K562 (cell line): Measurements from ENCODE around the gene PGM3. TPM values are rescaled to one million over a fixed set of nuclear protein-coding genes. Genes with fewer than 3 reads are reported as not detected.

Experiments used
- ATAC-seq: fragments of 200-7000 bp; cut with Tn5 transposase; 3 replicates; pipeline ENCODE4 v1.9.1; 2020; ENCODE audit warnings: moderate library complexity
- BruUV-seq: library from RNA; stranded (reverse); fragments of 400-500 nt; replicated peaks from 2 replicates; lab custom pipeline; 2021; lab: Mats Ljungman, UMichigan
- CTCF ChIA-PET: fragments of 300-600 bp; formaldehyde crosslinking; extraction: SDS; loops from one replicate; lab custom pipeline; 2021; ENCODE audit warnings: low intra/inter-chr PET ratio; lab: Yijun Ruan, JAX
- POLR2A ChIA-PET: fragments of 300-600, 350-650 bp; sonication (Branson Sonifier 250); formaldehyde crosslinking; extraction: SDS; loops from one replicate; lab custom pipeline; 2021; ENCODE audit warnings: antibody characterized with exemption, inconsistent platforms; lab: Yijun Ruan, JAX
- DNase-seq, 4 experiments: peaks; one replicate each; pipeline versions ENCODE4 v3.0.0 to v3.0.0-alpha.2; 2011 to 2018; ENCODE audit warnings: low spot score in 3 of 4, mixed read lengths in 3 of 4; ENCODE audit errors: extremely low read depth in 1 of 4
- FAIRE-seq: peaks from 2 replicates; lab custom pipeline; 2011; peaks lifted over from hg19 to GRCh38; lab: Jason Lieb, UNC
- H2AFZ ChIP-seq: 2 replicates; pipeline ENCODE4 v1.6.0; 2011; ENCODE audit warnings: low read depth, low read length, control low read depth, inconsistent platforms
- H3K27ac ChIP-seq: fragments of 200-600 bp; 3 replicates; pipeline ENCODE4 v1.8.0; 2011; ENCODE audit warnings: low read depth, mild to moderate bottlenecking, control low read depth, inconsistent platforms, low read length, moderate library complexity, mixed read lengths; ENCODE audit errors: extremely low read depth
- H3K27me3 ChIP-seq, 2 experiments: fragments of 300-600 bp in 1 of 2; 2 replicates in 1 of 2; 3 replicates in 1 of 2; pipeline versions ENCODE4 v1.6.0 to v1.8.0; 2011; ENCODE audit warnings: inconsistent platforms in 2 of 2, low read length in 2 of 2, mild to moderate bottlenecking in 1 of 2, mixed read lengths in 1 of 2, moderate library complexity in 1 of 2; ENCODE audit not compliant: control insufficient read depth in 2 of 2, insufficient read depth in 2 of 2
- H3K36me3 ChIP-seq: fragments of 300-600 bp; 3 replicates; pipeline ENCODE4 v1.8.0; 2011; ENCODE audit warnings: mild to moderate bottlenecking, low read length, inconsistent platforms; ENCODE audit not compliant: control insufficient read depth, insufficient read depth
- H3K4me1 ChIP-seq, 2 experiments: fragments of 200-600 bp in 1 of 2; replicated peaks in 1 of 2; 2 replicates in 1 of 2; 3 replicates in 1 of 2; pipeline versions ENCODE4 v1.5.1 to v1.8.0; 2011; ENCODE audit warnings: inconsistent platforms in 2 of 2, low read length in 2 of 2, mild to moderate bottlenecking in 1 of 2, mixed read lengths in 1 of 2, moderate library complexity in 1 of 2; ENCODE audit not compliant: control insufficient read depth in 2 of 2, insufficient read depth in 2 of 2
- H3K4me2 ChIP-seq: 2 replicates; pipeline ENCODE4 v1.6.1; 2011; ENCODE audit warnings: low read length, control low read depth, inconsistent platforms, mixed read lengths; ENCODE audit not compliant: insufficient read depth
- H3K4me3 ChIP-seq: fragments of 200-600 bp; sonication (generic), shearing (Covaris generic); 2 replicates; pipeline ENCODE4 v1.5.1; 2016; ENCODE audit warnings: control low read depth, inconsistent platforms
- H3K79me2 ChIP-seq: fragments of 200-600 bp; 3 replicates; pipeline ENCODE4 v1.8.0; 2011; ENCODE audit warnings: low read length, inconsistent platforms; ENCODE audit not compliant: control insufficient read depth, insufficient read depth
- H3K9ac ChIP-seq, 2 experiments: 2 replicates each; pipeline versions ENCODE4 v1.6.0 to v1.6.1; 2011; ENCODE audit warnings: low read depth in 2 of 2, low read length in 2 of 2, control low read depth in 1 of 2, inconsistent platforms in 1 of 2, mild to moderate bottlenecking in 1 of 2, mixed read lengths in 1 of 2; ENCODE audit not compliant: insufficient read depth in 1 of 2
- H3K9me1 ChIP-seq: one replicate; pipeline ENCODE4 v1.6.0; 2011; ENCODE audit warnings: inconsistent platforms, mild to moderate bottlenecking, low read length, moderate library complexity; ENCODE audit not compliant: control insufficient read depth, insufficient read depth
- H3K9me3 ChIP-seq: replicated peaks from 2 replicates; pipeline ENCODE4 v1.5.1; 2011; ENCODE audit warnings: low read depth, low read length, inconsistent platforms; ENCODE audit not compliant: control insufficient read depth, insufficient read depth
- H4K20me1 ChIP-seq: replicated peaks from 2 replicates; pipeline ENCODE4 v1.6.1; 2011; ENCODE audit warnings: low read length, inconsistent platforms, mixed read lengths; ENCODE audit not compliant: control insufficient read depth, insufficient read depth
- CHAMP1 ChIP-seq: fragments of 450-650 bp; IDR thresholded peaks from 2 replicates; pipeline ENCODE4 v1.6.1; 2016; ENCODE audit warnings: mild to moderate bottlenecking
- DIDO1 ChIP-seq: fragments of 450-650 bp; IDR thresholded peaks from 2 replicates; pipeline ENCODE4 v1.6.1; 2016; ENCODE audit warnings: low read depth, missing biosample characterization, missing genetic modification characterization
- EGR1 ChIP-seq: fragments of 450-650 bp; conservative IDR thresholded peaks from 2 replicates; pipeline ENCODE4 v1.6.1; 2017; ENCODE audit warnings: mild to moderate bottlenecking
- EP300 ChIP-seq: IDR thresholded peaks from 2 replicates; pipeline ENCODE4 v1.6.1; 2012; ENCODE audit warnings: low read length, improper control_type of control experiment
- ESRRB ChIP-seq: fragments of 250-450 bp; sonication (Bioruptor Pico); IDR thresholded peaks from 2 replicates; pipeline ENCODE4 v1.5.0; 2020; ENCODE audit warnings: mild to moderate bottlenecking, moderate library complexity, borderline replicate concordance
- ETV5 ChIP-seq: sonication (generic); formaldehyde crosslinking; IDR thresholded peaks from 2 replicates; pipeline ENCODE4 v1.4.0; 2020; ENCODE audit warnings: low read depth, mild to moderate bottlenecking, missing genetic modification reagents
- FIP1L1 ChIP-seq: fragments of 200-400 bp; formaldehyde crosslinking; IDR thresholded peaks from 2 replicates; pipeline ENCODE4 v1.6.1; 2018; ENCODE audit warnings: mild to moderate bottlenecking, low read depth, low read length; ENCODE audit not compliant: poor library complexity, severe bottlenecking
- GABPB1 ChIP-seq: sonication (generic); formaldehyde crosslinking; IDR thresholded peaks from 2 replicates; pipeline ENCODE4 v1.8.0; 2022; ENCODE audit warnings: mild to moderate bottlenecking, missing genetic modification reagents
- NCOA6 ChIP-seq: fragments of 450-650 bp; IDR thresholded peaks from 2 replicates; pipeline ENCODE4 v1.6.1; 2017; ENCODE audit warnings: mild to moderate bottlenecking
- PHF20 ChIP-seq: fragments of 450-650 bp; IDR thresholded peaks from 2 replicates; pipeline ENCODE4 v1.6.1; 2018; ENCODE audit not compliant: partially characterized antibody
- RNF2 ChIP-seq: sonication (generic); IDR thresholded peaks from 2 replicates; pipeline ENCODE4 v1.6.1; 2016
- ZBED1 ChIP-seq: IDR thresholded peaks from 2 replicates; pipeline ENCODE4 v1.6.1; 2014
- ZNF174 ChIP-seq: fragments of 250-450 bp; sonication (Bioruptor Pico); IDR thresholded peaks from 2 replicates; pipeline ENCODE4 v1.4.0; 2020; ENCODE audit warnings: mild to moderate bottlenecking
- ZNF197 ChIP-seq: fragments of 200-800 bp; sonication (Bioruptor generic); IDR thresholded peaks from 2 replicates; pipeline ENCODE4 v1.6.1; 2016; ENCODE audit warnings: low read depth, missing genetic modification characterization, missing compliant biosample characterization
- ZNF274 ChIP-seq: IDR thresholded peaks from 2 replicates; pipeline ENCODE4 v1.6.1; 2011; ENCODE audit warnings: low read depth, mild to moderate bottlenecking, low read length, moderate library complexity, borderline replicate concordance
- ZNF277 ChIP-seq: fragments of 250-450 bp; sonication (Bioruptor Pico); IDR thresholded peaks from 2 replicates; pipeline ENCODE4 v1.8.0; 2022; ENCODE audit warnings: inconsistent platforms, mild to moderate bottlenecking, moderate library complexity, borderline replicate concordance
- ZNF311 ChIP-seq: fragments of 250-450 bp; sonication (Bioruptor Pico); IDR thresholded peaks from 2 replicates; pipeline ENCODE4 v1.4.0; 2020; ENCODE audit warnings: mild to moderate bottlenecking, moderate library complexity
- ZNF79 ChIP-seq: fragments of 250-450 bp; sonication (Bioruptor Pico); IDR thresholded peaks from 2 replicates; pipeline ENCODE4 v1.4.0; 2020; ENCODE audit warnings: low read depth, mild to moderate bottlenecking, moderate library complexity
- WGBS: fragments of 100-300 bp; shearing (Covaris generic); methylation state at CpG from one replicate; pipeline ENCODE4 v1.1.6; 2016; ENCODE audit warnings: low coverage, mixed read lengths; ENCODE audit not compliant: insufficient coverage; ENCODE audit errors: missing lambda C conversion rate; 5-methylcytosine and 5-hydroxymethylcytosine counted together
- in situ Hi-C: fragments of 300-500 bp; cut with MboI; formaldehyde crosslinking; loops from 4 replicates; pipeline ENCODE4 v1.15.0; 2018; ENCODE audit warnings: inconsistent platforms, mixed read lengths
- intact Hi-C: fragments of 100-400 bp; cut with micrococcal nuclease; formaldehyde crosslinking; loops from 2 replicates; pipeline ENCODE4 v1.14.2; 2022
- polyA plus RNA-seq, 8 experiments: library from polyadenylated mRNA; depleted of rRNA in 4 of 8; stranded (reverse) in 5 of 8; unstranded in 3 of 8; fragments of >200 nt; fragmentation: Nextera tagmentation in 2 of 8; fragmentation: Illumina TruSeq in 1 of 8; extraction: Ambion mirVana in 2 of 8; extraction: Trizol in 1 of 8; gene quantifications; 2 replicates each; pipeline versions ENCODE4 v1.2.1 to v1.2.3, GENCODE V29; 2011 to 2014; ENCODE audit warnings: inconsistent platforms in 1 of 8, missing spikeins in 1 of 8
- total RNA-seq, 7 experiments: library from RNA; depleted of rRNA in 6 of 7; stranded (reverse); fragments of >200 nt in 6 of 7; fragmentation: Illumina TruSeq in 2 of 7; extraction: Trizol in 2 of 7; gene quantifications; 2 replicates each; pipeline versions ENCODE4 v1.2.1 to v1.2.3, GENCODE V29; 2011 to 2021; ENCODE audit warnings: low replicate concordance in 1 of 7

The PGM3 gene
- total and polyA plus RNA-seq, 9 of the 15 experiments (the other 6 are each of a cell fraction or from before 2014, with no cell fraction given): 19.1 to 107 (median 50.5) TPM

- POLR2A ChIA-PET: no interaction called here
- FAIRE-seq: no peak
- H3K79me2 ChIP-seq: no peaks in the 10 kb centered on the region
- DNase-seq: no peak
- peaks cover 15% of the 10 kb centered on the region; the same call in 2 of the 3 replicates for H3K36me3 ChIP-seq
- H3K4me1 ChIP-seq: peaks cover 5 to 11% of the 10 kb centered on the region in 2 experiments; a peak in 3 of 5 replicates
- ATAC-seq: no peak
- H3K4me3 ChIP-seq: no peak overlapping the region
- CTCF ChIA-PET: no interaction called here
- H3K9me1 ChIP-seq: no peaks in the 10 kb centered on the region
- H4K20me1 ChIP-seq: no peaks in the 10 kb centered on the region; the same call in 1 of the 2 replicates
- no peak overlapping the region for H3K9ac ChIP-seq
- no peaks in the 10 kb centered on the region for H3K9me3 ChIP-seq
- intact Hi-C loops (no loop called here), in situ Hi-C loops (no loop called here)
- no peak overlapping the region for H3K4me2 ChIP-seq
- no TSS peak for BruUV-seq
- no peaks in the 10 kb centered on the region for H3K27me3 ChIP-seq
- no peak overlapping the region for H2AFZ ChIP-seq
- WGBS: 80% methylated on average over 2 of the region's 2 CpGs
- TF ChIP-seq NCOA6 (no peak), ZNF197 (CRISPR knock-in tag) (no peak), ZNF174 (CRISPR knock-in tag) (no peak), ZBED1 (no peak), ETV5 (CRISPR knock-in tag) (no peak), DIDO1 (tag) (no peak), FIP1L1 (no peak), EP300 (no peak), ESRRB (CRISPR knock-in tag) (no peak), RNF2 (no peak), GABPB1 (CRISPR knock-in tag) (no peak), EGR1 (no peak), ZNF277 (CRISPR knock-in tag) (no peak), ZNF79 (no peak), CHAMP1 (no peak), ZNF311 (no peak), ZNF274 (no peak), PHF20 (no peak)
- H3K27ac ChIP-seq: no peak overlapping the region
These were observed 65.1 kb downstream of the PGM3 start for GRCh38 chr6:83127976-83128375.
